Mucosa of rectum (tissue), 2 donors: Measurements from ENCODE around the gene USP15.

Experiments used
- H3K27ac ChIP-seq, 2 donors: one replicate each; pipeline ENCODE4 v1.7.0; 2013; ENCODE audit warnings: inconsistent platforms in 2 of 2, low read depth in 2 of 2, low read length in 2 of 2
- H3K27me3 ChIP-seq, 2 donors: one replicate each; pipeline ENCODE4 v1.7.0; 2013; ENCODE audit warnings: low read length in 2 of 2; ENCODE audit not compliant: control insufficient read depth in 2 of 2, insufficient read depth in 2 of 2
- H3K36me3 ChIP-seq, 2 donors: one replicate each; pipeline ENCODE4 v1.7.0; 2013; ENCODE audit warnings: low read length in 2 of 2; ENCODE audit not compliant: control insufficient read depth in 2 of 2, insufficient read depth in 2 of 2
- H3K4me1 ChIP-seq, 2 donors: one replicate each; pipeline ENCODE4 v1.7.0; 2013; ENCODE audit warnings: low read length in 2 of 2, mild to moderate bottlenecking in 1 of 2; ENCODE audit not compliant: control insufficient read depth in 2 of 2, insufficient read depth in 2 of 2
- H3K4me3 ChIP-seq, 2 donors: one replicate each; pipeline ENCODE4 v1.7.0; 2013; ENCODE audit warnings: low read length in 2 of 2
- H3K9ac ChIP-seq, 2 donors: one replicate each; pipeline ENCODE4 v1.7.0; 2013; ENCODE audit warnings: low read length in 2 of 2, low read depth in 1 of 2, mild to moderate bottlenecking in 1 of 2
- H3K9me3 ChIP-seq, 2 donors: one replicate each; pipeline ENCODE4 v1.7.0; 2013; ENCODE audit warnings: low read length in 2 of 2; ENCODE audit not compliant: control insufficient read depth in 2 of 2
- donor health status: healthy.
- donor health status: Normal muscosa, but diverticular disease.

The USP15 gene

DNA sequence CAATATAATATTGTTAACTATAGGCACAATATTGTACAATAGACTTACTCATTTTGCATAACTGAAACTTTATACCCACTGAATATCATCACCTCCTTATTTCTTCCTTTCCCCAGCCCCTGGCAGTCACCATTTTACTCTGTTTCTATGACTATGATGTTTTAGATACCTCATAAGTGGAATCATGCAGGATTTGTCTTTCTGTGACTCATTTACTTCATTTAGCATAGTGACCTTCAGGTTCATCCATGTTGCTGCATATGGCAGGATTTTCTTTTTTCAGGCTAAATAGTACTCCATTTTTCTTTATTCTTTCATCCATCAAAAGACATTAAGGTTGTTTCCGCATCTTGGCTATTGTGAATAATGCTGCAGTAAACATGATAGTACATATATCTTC, 18.9 kb downstream of the USP15 start:
- Histone ChIP-seq H3K27me3 (no peaks in the 10 kb centered on the region), H3K36me3 (no peaks in the 10 kb centered on the region), H3K4me3 (no peak overlapping the region), H3K9ac (no peak overlapping the region), H3K27ac (no peak overlapping the region), H3K9me3 (no peaks in the 10 kb centered on the region), H3K4me1 (peaks cover 0 to 3% of the 10 kb centered on the region in 2 donors)

- Histone ChIP-seq H3K9me3 (no peaks in the 10 kb centered on the region), H3K27me3 (no peaks in the 10 kb centered on the region), H3K27ac (no peak overlapping the region), H3K4me3 (no peak overlapping the region), H3K9ac (no peak overlapping the region), H3K36me3 (no peaks in the 10 kb centered on the region), H3K4me1 (peaks cover 0 to 3% of the 10 kb centered on the region in 2 donors)
Measured at GRCh38 chr12:62279961-62280360, 19.8 kb downstream of the USP15 start.

DNA sequence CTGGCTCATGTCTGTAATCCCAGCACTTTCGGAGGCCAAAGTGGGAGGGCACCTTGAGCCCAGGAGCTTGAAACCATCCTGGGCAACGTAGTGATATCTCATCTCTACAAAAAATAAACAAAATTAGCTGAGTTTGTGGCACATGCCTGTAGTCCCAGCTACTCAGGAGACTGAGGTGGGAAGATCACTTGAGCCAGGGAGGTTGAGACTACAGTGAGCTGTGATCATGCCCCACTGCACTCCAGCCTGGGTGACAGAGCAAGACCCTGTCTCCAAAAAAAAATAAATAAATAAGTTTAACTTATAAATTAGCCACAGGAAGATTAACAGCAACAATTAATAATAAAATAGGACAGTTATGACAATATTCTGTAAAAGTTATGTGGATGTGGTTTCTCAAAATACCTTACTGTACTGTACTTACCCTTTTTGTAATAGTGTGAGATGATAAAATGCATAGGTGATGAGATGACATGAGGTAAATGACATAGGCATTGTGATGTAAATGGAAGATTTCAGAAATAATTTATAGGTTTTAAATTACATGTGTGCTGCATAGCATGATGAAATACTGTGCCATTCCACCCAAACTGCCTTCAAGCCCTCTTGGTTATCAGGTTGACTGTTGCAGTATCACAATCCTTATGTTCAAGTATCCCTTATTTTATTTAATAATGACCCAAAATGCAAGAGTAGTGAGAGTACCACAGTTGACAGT, 22.0 kb downstream of the USP15 start:
- Histone ChIP-seq H3K4me1 (no peaks in the 10 kb centered on the region), H3K27me3 (no peaks in the 10 kb centered on the region), H3K36me3 (no peaks in the 10 kb centered on the region), H3K9ac (no peak overlapping the region), H3K9me3 (no peaks in the 10 kb centered on the region), H3K27ac (no peak overlapping the region), H3K4me3 (no peak overlapping the region)

GRCh38 chr12:62284749-62285148, 24.5 kb downstream of the USP15 start:
- no peaks in the 10 kb centered on the region for H3K36me3 ChIP-seq
- no peak overlapping the region for H3K4me3 ChIP-seq
- H3K4me1 ChIP-seq, result no peaks in the 10 kb centered on the region
- no peak overlapping the region for H3K27ac ChIP-seq
- H3K9me3 ChIP-seq, result no peaks in the 10 kb centered on the region
- H3K9ac ChIP-seq, result no peak overlapping the region
- H3K27me3 ChIP-seq, result no peaks in the 10 kb centered on the region

DNA sequence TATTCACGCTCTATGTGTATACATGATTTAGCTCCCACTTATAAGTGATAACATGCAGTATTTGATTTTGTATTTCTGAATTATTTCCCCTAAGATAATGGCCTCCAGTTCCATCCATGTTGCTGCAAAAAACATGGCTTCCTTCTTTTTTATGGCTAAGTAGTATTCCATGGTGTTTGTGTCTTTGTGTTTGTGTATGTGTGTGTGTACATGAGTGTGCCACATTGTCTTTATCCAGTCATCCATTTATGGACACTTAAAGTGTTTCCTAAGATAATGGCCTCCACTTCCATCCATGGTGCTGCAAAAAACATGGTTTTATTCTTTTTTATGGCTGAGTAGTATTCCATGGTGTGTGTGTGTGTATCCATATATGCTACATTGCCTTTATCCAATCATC, 25.1 kb downstream of the USP15 start:
- H3K27me3 ChIP-seq, result no peaks in the 10 kb centered on the region
- H3K4me3 ChIP-seq, result no peak overlapping the region
- H3K27ac ChIP-seq, result no peak overlapping the region
- H3K9ac ChIP-seq, result no peak overlapping the region
- no peaks in the 10 kb centered on the region for H3K4me1 ChIP-seq
- no peaks in the 10 kb centered on the region for H3K9me3 ChIP-seq
- H3K36me3 ChIP-seq, result no peaks in the 10 kb centered on the region

DNA sequence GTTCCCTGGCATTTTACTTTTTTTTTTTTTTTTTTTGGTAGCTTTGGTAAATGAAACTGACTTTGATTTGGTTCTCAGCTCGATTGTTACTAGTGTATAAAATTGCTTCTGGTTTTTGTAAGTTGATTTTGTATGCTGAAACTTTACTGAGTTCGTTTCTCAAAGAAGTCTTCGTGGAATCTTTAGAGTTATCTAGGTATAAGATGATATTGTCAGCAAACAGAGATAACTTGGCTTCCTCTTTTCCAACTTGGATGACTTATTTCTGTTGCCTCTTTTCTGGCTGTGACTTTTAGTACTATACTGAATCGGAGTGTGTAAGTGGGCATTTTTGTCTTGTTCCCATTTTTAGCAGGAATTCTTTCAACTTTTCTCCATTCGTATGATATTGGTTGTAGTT, 28.1 kb downstream of the USP15 start:
- Histone ChIP-seq H3K27ac (no peak overlapping the region), H3K9me3 (peaks cover 0 to 4% of the 10 kb centered on the region in 2 donors), H3K4me3 (no peak overlapping the region), H3K9ac (no peak overlapping the region), H3K27me3 (no peaks in the 10 kb centered on the region), H3K4me1 (no peaks in the 10 kb centered on the region), H3K36me3 (no peaks in the 10 kb centered on the region)

GRCh38 chr12:62290846-62291245, 30.6 kb downstream of the USP15 start:
- H3K27me3 ChIP-seq, result no peaks in the 10 kb centered on the region
- H3K27ac ChIP-seq, result no peak overlapping the region
- no peaks in the 10 kb centered on the region for H3K4me1 ChIP-seq
- peaks cover 10 to 12% of the 10 kb centered on the region in 2 donors for H3K36me3 ChIP-seq
- no peak overlapping the region for H3K9ac ChIP-seq
- no peak overlapping the region for H3K4me3 ChIP-seq
- peaks cover 0 to 4% of the 10 kb centered on the region in 2 donors for H3K9me3 ChIP-seq

GRCh38 chr12:62291864-62292760, 31.9 kb downstream of the USP15 start:
- Histone ChIP-seq H3K27ac (no peak overlapping the region), H3K4me3 (no peak overlapping the region), H3K36me3 (peaks cover 20 to 23% of the 10 kb centered on the region in 2 donors), H3K27me3 (no peaks in the 10 kb centered on the region), H3K9ac (no peak overlapping the region), H3K9me3 (peaks cover 0 to 4% of the 10 kb centered on the region in 2 donors), H3K4me1 (no peaks in the 10 kb centered on the region)

GRCh38 chr12:62292761-62293344, 32.6 kb downstream of the USP15 start:
- Histone ChIP-seq H3K9me3 (peaks cover 0 to 4% of the 10 kb centered on the region in 2 donors), H3K4me1 (no peaks in the 10 kb centered on the region), H3K9ac (no peak overlapping the region), H3K36me3 (peaks cover 25 to 27% of the 10 kb centered on the region in 2 donors), H3K27ac (no peak overlapping the region), H3K4me3 (no peak overlapping the region), H3K27me3 (no peaks in the 10 kb centered on the region)

GRCh38 chr12:62294378-62294777, 34.2 kb downstream of the USP15 start:
- no peak overlapping the region for H3K27ac ChIP-seq
- H3K9ac ChIP-seq, result no peak overlapping the region
- peaks cover 0 to 4% of the 10 kb centered on the region in 2 donors for H3K9me3 ChIP-seq
- no peaks in the 10 kb centered on the region for H3K4me1 ChIP-seq
- H3K36me3 ChIP-seq, result peaks cover 25 to 27% of the 10 kb centered on the region in 2 donors
- no peaks in the 10 kb centered on the region for H3K27me3 ChIP-seq
- no peak overlapping the region for H3K4me3 ChIP-seq
